NCI-H187 (cell line): ENCODE data around the gene RCOR1.
A peak's percentile ranks its signal among the peaks of the same experiment; 100 is the strongest.
"Not testable (repeated sequence)": the region's sequence is repeated elsewhere in the genome, so short reads cannot be mapped to it uniquely, and the experiment has no call there.

ENCODE experiments used
- DNase-seq, 2 experiments: peaks; one replicate each; lab custom pipeline; 2025; lab: John Stamatoyannopoulos, UW

The RCOR1 gene

GRCh38 chr14:102629808-102630350, 37.4 kb downstream of the RCOR1 start:
- peak in 1 of 2 experiments; percentile 48 for DNase-seq

GRCh38 chr14:102630405-102630804, 38.0 kb downstream of the RCOR1 start:
- DNase-seq = peak in 1 of 2 experiments; percentile 48

- DNase-seq = no peak
These were observed 38.4 kb downstream of the RCOR1 start for GRCh38 chr14:102630881-102631280.

GRCh38 chr14:102633906-102634595, 41.6 kb downstream of the RCOR1 start:
- DNase-seq = no peak

- DNase-seq = not testable (repeated sequence)
These were observed 47.2 kb downstream of the RCOR1 start for GRCh38 chr14:102639611-102640010.

GRCh38 chr14:102644523-102644922, 52.1 kb downstream of the RCOR1 start:
- DNase-seq = no peak

- no peak for DNase-seq
These were observed 53.4 kb downstream of the RCOR1 start for GRCh38 chr14:102645746-102646440.

- DNase-seq = no peak
These were observed 54.2 kb downstream of the RCOR1 start for GRCh38 chr14:102646615-102647014.

- no peak for DNase-seq
These were observed 59.7 kb downstream of the RCOR1 start for GRCh38 chr14:102652194-102652593.

GRCh38 chr14:102654298-102654697, 61.8 kb downstream of the RCOR1 start:
- DNase-seq = no peak

GRCh38 chr14:102655137-102655536, 62.7 kb downstream of the RCOR1 start:
- no peak for DNase-seq

GRCh38 chr14:102659797-102660196, 67.3 kb downstream of the RCOR1 start:
- no peak for DNase-seq

GRCh38 chr14:102661614-102662013, 69.2 kb downstream of the RCOR1 start:
- DNase-seq = no peak

- DNase-seq = no peak
These were observed 70.4 kb downstream of the RCOR1 start for GRCh38 chr14:102662636-102663430.

GRCh38 chr14:102663440-102663839, 71.0 kb downstream of the RCOR1 start:
- no peak for DNase-seq

GRCh38 chr14:102665621-102666020, 73.2 kb downstream of the RCOR1 start:
- DNase-seq = no peak

- no peak for DNase-seq
These were observed 74.2 kb downstream of the RCOR1 start for GRCh38 chr14:102666635-102667034.

GRCh38 chr14:102667703-102668102, 75.3 kb downstream of the RCOR1 start:
- DNase-seq = no peak

- DNase-seq = no peak
These were observed 75.9 kb downstream of the RCOR1 start for GRCh38 chr14:102668291-102668873.

- DNase-seq = no peak
These were observed 79.0 kb downstream of the RCOR1 start for GRCh38 chr14:102671410-102671809.

- DNase-seq = no peak
These were observed 80.0 kb downstream of the RCOR1 start for GRCh38 chr14:102672410-102672960.

- no peak for DNase-seq
These were observed 82.9 kb downstream of the RCOR1 start for GRCh38 chr14:102675396-102675795.
